Type B pancreatic cell (in vitro differentiated cells): Measurements from ENCODE around the gene DOK4. TPM values are rescaled to one million over a fixed set of nuclear protein-coding genes. Genes with fewer than 3 reads are reported as not detected.

ENCODE experiments used
- DNase-seq: peaks from one replicate; pipeline ENCODE4 v3.0.0; 2021; ENCODE audit warnings: mixed read lengths; ENCODE audit not compliant: unreplicated experiment; ENCODE audit errors: extremely low spot score
- H3K27ac Mint-ChIP-seq: 2 replicates; pipeline ENCODE4 v1.8.0; 2021; ENCODE audit warnings: mild to moderate bottlenecking, mixed read lengths
- H3K27me3 Mint-ChIP-seq: 2 replicates; pipeline ENCODE4 v1.8.0; 2021; ENCODE audit warnings: mixed read lengths
- H3K36me3 Mint-ChIP-seq: 2 replicates; pipeline ENCODE4 v1.8.0; 2021; ENCODE audit warnings: mixed read lengths
- H3K4me1 Mint-ChIP-seq: one replicate; pipeline ENCODE4 v1.8.0; 2021; ENCODE audit warnings: mixed read lengths; ENCODE audit not compliant: unreplicated experiment
- H3K4me3 Mint-ChIP-seq: 2 replicates; pipeline ENCODE4 v1.8.0; 2021; ENCODE audit warnings: mild to moderate bottlenecking, mixed read lengths
- H3K9me3 Mint-ChIP-seq: 2 replicates; pipeline ENCODE4 v1.8.0; 2021; ENCODE audit warnings: mixed read lengths
- total RNA-seq: library from RNA; stranded (reverse); gene quantifications from 2 replicates; pipeline ENCODE4 v1.2.1, GENCODE V29; 2021; ENCODE audit warnings: low replicate concordance
- TF ChIP-seq, protein P1 (sequence below): fragments of 200-600 bp; sonication (generic); conservative IDR thresholded peaks from 2 replicates; pipeline ENCODE4 v1.5.0; 2021; ENCODE audit warnings: antibody characterized with exemption, mild to moderate bottlenecking

DOK4 gene
- total RNA-seq, 1 donor from 2014 or later = 33.3 TPM

DNA sequence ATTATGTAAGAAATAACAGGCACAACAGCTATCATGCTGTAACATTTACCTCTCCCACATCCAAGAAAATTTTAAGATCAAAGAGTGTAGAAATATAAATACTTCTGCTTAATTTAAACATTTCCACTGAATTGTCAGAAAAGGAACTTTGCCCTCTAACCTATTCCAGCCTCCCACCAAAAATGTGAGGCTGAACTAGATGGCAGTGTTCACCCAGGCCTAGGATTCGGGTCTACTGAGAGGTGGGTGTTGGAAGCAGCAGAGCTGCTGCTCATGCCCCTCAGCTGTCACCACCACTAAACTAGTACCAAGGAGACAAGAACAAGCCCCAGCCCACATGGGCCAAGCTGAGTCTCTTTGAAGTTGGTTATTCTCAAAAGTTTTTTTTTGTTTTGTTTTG, 50.5 kb downstream of the DOK4 start:
- Mint-ChIP-seq H3K36me3 (peaks cover 39% of the 10 kb centered on the region), H3K27ac (no peak overlapping the region)
- TF ChIP-seq, protein P1, sequence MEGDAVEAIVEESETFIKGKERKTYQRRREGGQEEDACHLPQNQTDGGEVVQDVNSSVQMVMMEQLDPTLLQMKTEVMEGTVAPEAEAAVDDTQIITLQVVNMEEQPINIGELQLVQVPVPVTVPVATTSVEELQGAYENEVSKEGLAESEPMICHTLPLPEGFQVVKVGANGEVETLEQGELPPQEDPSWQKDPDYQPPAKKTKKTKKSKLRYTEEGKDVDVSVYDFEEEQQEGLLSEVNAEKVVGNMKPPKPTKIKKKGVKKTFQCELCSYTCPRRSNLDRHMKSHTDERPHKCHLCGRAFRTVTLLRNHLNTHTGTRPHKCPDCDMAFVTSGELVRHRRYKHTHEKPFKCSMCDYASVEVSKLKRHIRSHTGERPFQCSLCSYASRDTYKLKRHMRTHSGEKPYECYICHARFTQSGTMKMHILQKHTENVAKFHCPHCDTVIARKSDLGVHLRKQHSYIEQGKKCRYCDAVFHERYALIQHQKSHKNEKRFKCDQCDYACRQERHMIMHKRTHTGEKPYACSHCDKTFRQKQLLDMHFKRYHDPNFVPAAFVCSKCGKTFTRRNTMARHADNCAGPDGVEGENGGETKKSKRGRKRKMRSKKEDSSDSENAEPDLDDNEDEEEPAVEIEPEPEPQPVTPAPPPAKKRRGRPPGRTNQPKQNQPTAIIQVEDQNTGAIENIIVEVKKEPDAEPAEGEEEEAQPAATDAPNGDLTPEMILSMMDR = no peak

DNA sequence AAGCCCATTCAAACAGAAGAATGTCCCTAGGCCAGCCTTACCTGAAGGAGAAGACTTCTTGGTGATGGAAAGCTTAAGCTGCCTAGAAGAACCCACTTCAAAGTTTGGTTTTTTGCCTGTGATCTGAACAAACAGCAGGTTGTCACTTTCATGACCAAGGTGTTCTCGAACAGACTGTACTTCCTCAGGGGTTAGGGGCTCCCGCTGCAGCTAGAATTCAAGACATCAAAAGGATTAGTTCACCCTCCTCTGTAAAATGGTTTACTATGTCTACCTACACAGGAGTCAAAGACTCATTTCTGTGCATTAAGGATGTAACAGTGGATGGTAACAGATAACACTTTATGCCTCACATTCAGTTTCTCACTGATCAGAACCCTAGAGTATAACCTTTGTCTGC, 52.3 kb downstream of the DOK4 start:
- Mint-ChIP-seq H3K4me3 (no peak overlapping the region), H3K9me3 (no peaks in the 10 kb centered on the region), H3K4me1 (no peaks in the 10 kb centered on the region), H3K36me3 (peaks cover 29% of the 10 kb centered on the region), H3K27me3 (no peaks in the 10 kb centered on the region), H3K27ac (no peak overlapping the region)
- TF ChIP-seq, protein P1 = no peak
- DNase-seq = no peak

More for the DNA sequence above, 50.5 kb downstream of the DOK4 start:
- Mint-ChIP-seq H3K9me3 (no peaks in the 10 kb centered on the region), H3K4me3 (no peak overlapping the region), H3K27me3 (no peaks in the 10 kb centered on the region), H3K4me1 (no peaks in the 10 kb centered on the region)
- DNase-seq = no peak

DNA sequence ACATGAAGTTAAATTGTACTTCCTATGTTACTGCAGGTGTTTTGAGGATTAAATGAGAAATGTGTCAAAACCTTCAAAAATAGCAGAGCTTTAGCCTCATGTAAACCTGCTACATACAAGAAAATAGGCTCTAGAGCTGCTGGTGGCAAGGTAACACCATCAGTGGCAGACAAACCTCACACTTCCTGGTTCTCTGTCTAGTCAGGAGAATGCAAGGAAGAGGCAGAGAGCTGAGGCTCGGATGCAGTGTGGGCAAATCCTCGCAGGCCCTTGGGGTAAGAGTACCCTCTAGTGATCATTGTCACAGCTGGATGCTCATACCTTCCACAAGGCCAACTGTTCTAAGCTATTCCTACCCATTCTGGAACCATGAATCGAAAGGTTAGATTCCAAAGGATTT, 53.3 kb downstream of the DOK4 start:
- Mint-ChIP-seq H3K4me1 (no peaks in the 10 kb centered on the region), H3K4me3 (no peak overlapping the region), H3K27me3 (no peaks in the 10 kb centered on the region), H3K27ac (no peak overlapping the region), H3K36me3 (peaks cover 28% of the 10 kb centered on the region), H3K9me3 (no peaks in the 10 kb centered on the region)
- DNase-seq = no peak
- TF ChIP-seq, protein P1 = no peak

DNA sequence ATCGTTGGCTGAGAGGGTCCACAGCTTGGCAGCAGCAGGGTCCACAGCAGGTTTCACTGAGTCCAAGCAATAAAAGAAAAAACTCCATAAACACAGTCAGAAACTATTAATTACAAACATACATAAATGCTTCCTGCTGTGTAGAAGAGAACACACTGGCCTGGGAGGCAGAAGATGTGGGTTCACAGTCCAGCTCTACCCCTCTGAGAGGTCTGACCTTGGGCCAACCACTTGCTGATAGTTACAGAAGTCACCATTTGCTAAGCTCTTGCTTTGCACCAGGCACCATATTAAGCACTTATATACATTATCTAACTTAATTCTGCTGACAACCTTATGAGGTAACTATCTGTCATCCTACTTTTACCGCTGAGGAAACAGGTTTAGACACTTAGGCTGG, 53.8 kb downstream of the DOK4 start:
- TF ChIP-seq, protein P1 = no peak
- peaks cover 31% of the 10 kb centered on the region for H3K36me3 Mint-ChIP-seq
- H3K4me1 Mint-ChIP-seq = no peaks in the 10 kb centered on the region
- no peak for DNase-seq
- H3K27ac Mint-ChIP-seq = no peak overlapping the region
- H3K27me3 Mint-ChIP-seq = no peaks in the 10 kb centered on the region
- no peak overlapping the region for H3K4me3 Mint-ChIP-seq
- H3K9me3 Mint-ChIP-seq = no peaks in the 10 kb centered on the region

DNA sequence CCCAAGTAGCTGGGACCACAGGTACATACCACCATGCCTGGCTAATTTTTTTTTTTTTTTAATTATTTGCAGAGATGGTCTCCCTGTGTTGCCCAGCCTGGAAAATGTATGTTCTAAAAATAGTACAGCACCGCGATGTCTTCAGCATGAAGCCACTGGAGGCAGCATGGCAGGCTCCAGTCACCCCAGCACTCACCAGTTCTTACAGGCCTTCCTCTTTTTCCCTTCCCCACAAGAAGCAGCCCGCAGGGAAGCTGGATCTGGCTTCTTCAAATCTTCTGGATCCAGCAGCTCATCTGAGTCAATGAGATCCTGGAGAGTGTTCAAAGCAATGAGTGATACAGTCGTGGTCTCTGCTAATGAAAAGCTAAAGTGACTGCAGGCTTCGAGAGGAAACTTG, 55.3 kb downstream of the DOK4 start:
- Mint-ChIP-seq H3K27ac (no peak overlapping the region), H3K36me3 (peaks cover 31% of the 10 kb centered on the region), H3K4me3 (no peak overlapping the region), H3K27me3 (no peaks in the 10 kb centered on the region), H3K9me3 (no peaks in the 10 kb centered on the region), H3K4me1 (no peaks in the 10 kb centered on the region)
- TF ChIP-seq, protein P1 = no peak
- no peak for DNase-seq

DNA sequence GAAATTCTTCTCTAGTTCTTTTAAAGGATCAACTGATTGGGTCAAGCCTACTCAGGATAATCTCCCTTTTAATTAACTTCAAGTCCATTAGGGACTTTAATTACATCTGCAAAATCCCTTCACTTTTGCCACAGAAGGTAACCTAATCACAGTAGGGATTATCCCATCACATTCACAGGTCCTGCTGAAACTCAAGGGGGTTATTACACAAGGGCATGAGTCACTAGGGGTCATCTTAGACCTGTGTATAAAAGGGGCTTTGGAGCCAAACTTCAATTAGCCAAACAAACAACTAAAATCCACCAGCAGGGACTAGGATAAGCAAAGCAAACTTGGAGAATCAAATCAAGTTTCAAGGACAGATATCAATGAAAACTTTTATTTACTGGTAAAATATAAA, 58.5 kb downstream of the DOK4 start:
- Mint-ChIP-seq H3K27ac (no peak overlapping the region), H3K4me1 (no peaks in the 10 kb centered on the region), H3K4me3 (no peak overlapping the region), H3K36me3 (peaks cover 26% of the 10 kb centered on the region), H3K9me3 (no peaks in the 10 kb centered on the region), H3K27me3 (no peaks in the 10 kb centered on the region)
- DNase-seq = no peak
- TF ChIP-seq, protein P1 = no peak
